B cell (primary cell): ENCODE measurements around the gene PTPRT. TPM values are rescaled to one million over a fixed set of nuclear protein-coding genes. Genes with fewer than 3 reads are reported as not detected.

ENCODE experiments used
- ATAC-seq: fragments of 200-7000 bp; cut with Tn5 transposase; one replicate; pipeline ENCODE4 v1.10.0; 2021; ENCODE audit warnings: low read depth, mild to moderate bottlenecking, moderate number of reproducible peaks, moderate library complexity
- CTCF ChIA-PET: fragments of 350-600 bp; sonication (Branson Sonifier 250); formaldehyde crosslinking; loops from one replicate; lab custom pipeline; 2021; ENCODE audit warnings: antibody characterized with exemption, inconsistent platforms; lab: Charles Lee
- POLR2A ChIA-PET: fragments of 350-600 bp; sonication (Branson Sonifier 250); formaldehyde crosslinking; loops from one replicate; lab custom pipeline; 2021; ENCODE audit warnings: antibody characterized with exemption; lab: Charles Lee
- DNase-seq: peaks from one replicate; pipeline ENCODE4 v3.0.0; 2013
- H2AFZ ChIP-seq: 2 replicates; pipeline ENCODE4 v1.6.1; 2012; ENCODE audit warnings: mild to moderate bottlenecking, low read depth, low read length; ENCODE audit not compliant: insufficient read depth, poor library complexity, severe bottlenecking
- H3K27ac ChIP-seq, 2 donors: 1 replicate in 1 of 2; 2 replicates in 1 of 2; pipeline ENCODE4 v1.5.1; 2012 to 2013; ENCODE audit warnings: low read length in 2 of 2, mild to moderate bottlenecking in 2 of 2, moderate library complexity in 1 of 2
- H3K27me3 ChIP-seq, 4 experiments: fragments of 200-600 bp in 1 of 4; sonication (generic) in 1 of 4; replicated peaks in 1 of 4; 1 replicate in 2 of 4; 2 replicates in 2 of 4; pipeline versions ENCODE4 v1.6.1 to v1.7.0; 2013 to 2016; ENCODE audit warnings: low read length in 3 of 4, mild to moderate bottlenecking in 2 of 4, mixed read lengths in 1 of 4, moderate library complexity in 1 of 4; ENCODE audit not compliant: insufficient read depth in 4 of 4, control insufficient read depth in 3 of 4; ENCODE audit errors: control extremely low read depth in 1 of 4
- H3K36me3 ChIP-seq, 2 experiments: replicated peaks in 1 of 2; 1 replicate in 1 of 2; 2 replicates in 1 of 2; pipeline versions ENCODE4 v1.6.1 to v1.7.1; 2013; ENCODE audit warnings: low read length in 1 of 2; ENCODE audit not compliant: insufficient read depth in 2 of 2, control insufficient read depth in 1 of 2; ENCODE audit errors: control extremely low read depth in 1 of 2, extremely low read depth in 1 of 2
- H3K4me1 ChIP-seq, 2 donors: fragments of 200-600 bp in 1 of 2; sonication (generic) in 1 of 2; 1 replicate in 1 of 2; 2 replicates in 1 of 2; pipeline versions ENCODE4 v1.5.1 to v1.6.1; 2013 to 2017; ENCODE audit warnings: low read length in 2 of 2; ENCODE audit not compliant: control insufficient read depth in 2 of 2, insufficient read depth in 2 of 2
- H3K4me2 ChIP-seq: replicated peaks from 2 replicates; pipeline ENCODE3; 2012; ENCODE audit warnings: mild to moderate bottlenecking, low read depth, low read length; ENCODE audit not compliant: poor library complexity, severe bottlenecking
- H3K4me3 ChIP-seq, 5 experiments: fragments of 200-600 bp in 1 of 5; sonication (generic) in 1 of 5; 1 replicate in 3 of 5; 2 replicates in 2 of 5; pipeline versions ENCODE4 v1.5.1 to v1.7.0; 2011 to 2016; ENCODE audit warnings: low read length in 4 of 5, mild to moderate bottlenecking in 4 of 5, low read depth in 2 of 5, control low read depth in 1 of 5, moderate library complexity in 1 of 5; ENCODE audit not compliant: insufficient read depth in 1 of 5; ENCODE audit errors: control extremely low read depth in 1 of 5, extremely low read depth in 1 of 5
- H3K79me2 ChIP-seq: fragments of 200-600 bp; sonication (generic); one replicate; pipeline ENCODE4 v1.6.0; 2016; ENCODE audit warnings: low read length; ENCODE audit not compliant: control insufficient read depth, insufficient read depth
- H3K9ac ChIP-seq: fragments of 200-600 bp; sonication (generic); 2 replicates; pipeline ENCODE4 v1.6.1; 2017; ENCODE audit warnings: mild to moderate bottlenecking, low read length, moderate library complexity
- H3K9me3 ChIP-seq, 3 donors: one replicate each; pipeline versions ENCODE4 v1.6.1 to v1.7.1; 2013; ENCODE audit warnings: low read length in 2 of 3; ENCODE audit not compliant: control insufficient read depth in 2 of 3, insufficient read depth in 1 of 3; ENCODE audit errors: control extremely low read depth in 1 of 3
- H4K20me1 ChIP-seq: 2 replicates; pipeline ENCODE4 v1.6.0; 2012; ENCODE audit warnings: mild to moderate bottlenecking, low read length; ENCODE audit not compliant: insufficient read depth, control insufficient read depth, poor library complexity, severe bottlenecking
- H3K27ac Mint-ChIP-seq: one replicate; pipeline ENCODE4 v1.8.0; 2021; ENCODE audit warnings: mixed read lengths
- H3K27me3 Mint-ChIP-seq: one replicate; pipeline ENCODE4 v1.8.0; 2021; ENCODE audit warnings: mixed read lengths
- H3K4me1 Mint-ChIP-seq: one replicate; pipeline ENCODE4 v1.8.0; 2021; ENCODE audit warnings: mixed read lengths
- H3K4me3 Mint-ChIP-seq: one replicate; pipeline ENCODE4 v1.8.0; 2021; ENCODE audit warnings: mixed read lengths
- H3K9me3 Mint-ChIP-seq: one replicate; pipeline ENCODE4 v1.8.0; 2022; ENCODE audit warnings: mixed read lengths; ENCODE audit not compliant: insufficient read depth
- EZH2 ChIP-seq: IDR thresholded peaks from 2 replicates; pipeline ENCODE4 v1.6.1; 2012; ENCODE audit warnings: borderline replicate concordance, low read depth, mild to moderate bottlenecking, moderate library complexity, low read length; ENCODE audit not compliant: insufficient read depth, poor library complexity, severe bottlenecking
- WGBS: methylation state at CpG from one replicate; pipeline ENCODE4 v1.1.5; 2013; ENCODE audit warnings: missing lambda C conversion rate; ENCODE audit not compliant: insufficient coverage; 5-methylcytosine and 5-hydroxymethylcytosine counted together
- intact Hi-C: fragments of 100-400 bp; cut with micrococcal nuclease; formaldehyde crosslinking; loops from one replicate; pipeline ENCODE4 v1.10.0; 2022
- polyA plus RNA-seq: library from polyadenylated mRNA; depleted of rRNA; stranded (reverse); fragments of >200 nt; gene quantifications from 2 replicates; pipeline ENCODE4 v1.2.3, GENCODE V29; 2012
- total RNA-seq, 2 donors: library from RNA; stranded (reverse); fragments of 120-200 nt in 1 of 2; gene quantifications; 1 replicate in 1 of 2; 2 replicates in 1 of 2; pipeline versions ENCODE4 v1.2.3 to v1.2.4, GENCODE V29; 2013 to 2022
- TF ChIP-seq, protein P1 (sequence below): fragments of 200-600 bp; IDR thresholded peaks from one replicate; pipeline ENCODE4 v1.8.0; 2022; ENCODE audit warnings: antibody characterized with exemption, mild to moderate bottlenecking

PTPRT gene
- total and polyA plus RNA-seq, 2 donors (not counting 1 experiment from before 2014, with no cell fraction given), result not detected

DNA sequence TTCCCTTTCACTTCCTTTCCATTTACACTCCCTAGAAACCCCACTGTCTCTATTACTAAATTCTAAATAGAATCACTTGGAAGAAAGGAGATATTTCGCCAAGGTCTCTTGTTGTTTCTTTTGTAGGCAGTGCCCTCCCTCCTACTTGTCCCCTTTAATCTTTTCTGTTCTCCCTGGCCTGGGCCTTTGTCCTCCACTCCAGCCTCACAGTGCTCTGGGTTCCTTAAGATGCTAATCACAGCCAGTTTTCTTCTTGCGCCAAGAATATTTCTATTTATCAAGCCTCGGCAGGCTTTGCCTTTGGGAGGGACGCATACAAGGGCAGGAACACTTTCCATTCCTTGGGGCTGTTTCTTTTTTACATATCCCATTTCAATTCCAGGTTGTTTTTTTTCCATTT, 1051.0 kb downstream of the PTPRT start:
- no peaks in the 10 kb centered on the region for H3K4me1 ChIP-seq
- Mint-ChIP-seq H3K4me3 (no peak overlapping the region), H3K4me1 (no peaks in the 10 kb centered on the region), H3K27ac (no peak overlapping the region), H3K9me3 (no peaks in the 10 kb centered on the region), H3K27me3 (no peaks in the 10 kb centered on the region)
- ChIA-PET POLR2A (no interaction called here), CTCF (no interaction called here)
- H3K27ac ChIP-seq, result no peak overlapping the region
- no peaks in the 10 kb centered on the region for H3K27me3 ChIP-seq
- TF ChIP-seq EZH2, result no peak
- TF ChIP-seq, protein P1, sequence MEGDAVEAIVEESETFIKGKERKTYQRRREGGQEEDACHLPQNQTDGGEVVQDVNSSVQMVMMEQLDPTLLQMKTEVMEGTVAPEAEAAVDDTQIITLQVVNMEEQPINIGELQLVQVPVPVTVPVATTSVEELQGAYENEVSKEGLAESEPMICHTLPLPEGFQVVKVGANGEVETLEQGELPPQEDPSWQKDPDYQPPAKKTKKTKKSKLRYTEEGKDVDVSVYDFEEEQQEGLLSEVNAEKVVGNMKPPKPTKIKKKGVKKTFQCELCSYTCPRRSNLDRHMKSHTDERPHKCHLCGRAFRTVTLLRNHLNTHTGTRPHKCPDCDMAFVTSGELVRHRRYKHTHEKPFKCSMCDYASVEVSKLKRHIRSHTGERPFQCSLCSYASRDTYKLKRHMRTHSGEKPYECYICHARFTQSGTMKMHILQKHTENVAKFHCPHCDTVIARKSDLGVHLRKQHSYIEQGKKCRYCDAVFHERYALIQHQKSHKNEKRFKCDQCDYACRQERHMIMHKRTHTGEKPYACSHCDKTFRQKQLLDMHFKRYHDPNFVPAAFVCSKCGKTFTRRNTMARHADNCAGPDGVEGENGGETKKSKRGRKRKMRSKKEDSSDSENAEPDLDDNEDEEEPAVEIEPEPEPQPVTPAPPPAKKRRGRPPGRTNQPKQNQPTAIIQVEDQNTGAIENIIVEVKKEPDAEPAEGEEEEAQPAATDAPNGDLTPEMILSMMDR, result no peak
- H3K4me2 ChIP-seq, result no peak overlapping the region
- H3K4me3 ChIP-seq, result no peak overlapping the region
- 90% methylated on average over 3 of the region's 4 CpGs for WGBS
- no peak for ATAC-seq
- intact Hi-C loops, result no loop called here
- H2AFZ ChIP-seq, result no peak overlapping the region
- no peak overlapping the region for H3K9ac ChIP-seq
- H4K20me1 ChIP-seq, result no peaks in the 10 kb centered on the region
- no peaks in the 10 kb centered on the region for H3K36me3 ChIP-seq
- DNase-seq, result no peak
- H3K79me2 ChIP-seq, result no peaks in the 10 kb centered on the region
- H3K9me3 ChIP-seq, result peaks cover 0 to 9% (median 0%) of the 10 kb centered on the region in 3 donors

- H3K4me2 ChIP-seq, result no peak overlapping the region
- H3K9ac ChIP-seq, result no peak overlapping the region
- no peak overlapping the region for H3K27ac ChIP-seq
- Mint-ChIP-seq H3K4me1 (no peaks in the 10 kb centered on the region), H3K9me3 (no peaks in the 10 kb centered on the region), H3K27me3 (no peaks in the 10 kb centered on the region), H3K27ac (no peak overlapping the region), H3K4me3 (no peak overlapping the region)
- intact Hi-C loops, result no loop called here
- no peaks in the 10 kb centered on the region for H3K4me1 ChIP-seq
- ChIA-PET POLR2A (no interaction called here), CTCF (no interaction called here)
- DNase-seq, result no peak
- H3K36me3 ChIP-seq, result no peaks in the 10 kb centered on the region
- H3K27me3 ChIP-seq, result no peaks in the 10 kb centered on the region
- TF ChIP-seq, protein P1, result no peak
- no peak for TF ChIP-seq EZH2
- no peak overlapping the region for H3K4me3 ChIP-seq
- no peak overlapping the region for H2AFZ ChIP-seq
- 89% methylated on average over 3 of the region's 5 CpGs for WGBS
- no peaks in the 10 kb centered on the region for H3K79me2 ChIP-seq
- H4K20me1 ChIP-seq, result no peaks in the 10 kb centered on the region
- H3K9me3 ChIP-seq, result peaks cover 0 to 3% (median 0%) of the 10 kb centered on the region in 3 donors
- no peak for ATAC-seq
Measured at GRCh38 chr20:42134265-42135098, 1055.2 kb downstream of the PTPRT start.
